ENCODE measurements around the gene NLGN1. TPM values are rescaled to one million over a fixed set of nuclear protein-coding genes. Genes with fewer than 3 reads are reported as not detected.

The NLGN1 gene
- total and polyA plus RNA-seq, 11 donors: 1.8 to 27.6 (median 15.5) TPM

GRCh38 chr3:173988909-173989308 is 591.4 kb downstream of the NLGN1 start:
- TF ChIP-seq, protein P1, sequence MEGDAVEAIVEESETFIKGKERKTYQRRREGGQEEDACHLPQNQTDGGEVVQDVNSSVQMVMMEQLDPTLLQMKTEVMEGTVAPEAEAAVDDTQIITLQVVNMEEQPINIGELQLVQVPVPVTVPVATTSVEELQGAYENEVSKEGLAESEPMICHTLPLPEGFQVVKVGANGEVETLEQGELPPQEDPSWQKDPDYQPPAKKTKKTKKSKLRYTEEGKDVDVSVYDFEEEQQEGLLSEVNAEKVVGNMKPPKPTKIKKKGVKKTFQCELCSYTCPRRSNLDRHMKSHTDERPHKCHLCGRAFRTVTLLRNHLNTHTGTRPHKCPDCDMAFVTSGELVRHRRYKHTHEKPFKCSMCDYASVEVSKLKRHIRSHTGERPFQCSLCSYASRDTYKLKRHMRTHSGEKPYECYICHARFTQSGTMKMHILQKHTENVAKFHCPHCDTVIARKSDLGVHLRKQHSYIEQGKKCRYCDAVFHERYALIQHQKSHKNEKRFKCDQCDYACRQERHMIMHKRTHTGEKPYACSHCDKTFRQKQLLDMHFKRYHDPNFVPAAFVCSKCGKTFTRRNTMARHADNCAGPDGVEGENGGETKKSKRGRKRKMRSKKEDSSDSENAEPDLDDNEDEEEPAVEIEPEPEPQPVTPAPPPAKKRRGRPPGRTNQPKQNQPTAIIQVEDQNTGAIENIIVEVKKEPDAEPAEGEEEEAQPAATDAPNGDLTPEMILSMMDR (IDR thresholded peaks at IDR 0.05): no peak
- TF ChIP-seq POLR2A (IDR thresholded peaks at IDR 0.05): no peak
- WGBS, 4 donors: 56 to 85% (median 77%) methylated on average over 1 of the region's 1 CpG
- ATAC-seq (no peak), DNase-seq (no peak)
- Histone ChIP-seq H3K4me3 (no peak overlapping the region), H3K27me3 (no peaks in the 10 kb centered on the region), H3K4me1 (no peaks in the 10 kb centered on the region), H3K36me3 (no peaks in the 10 kb centered on the region), H3K27ac (no peak overlapping the region), H3K9me3 (no peaks in the 10 kb centered on the region)
- intact Hi-C loops (cut with DNase I): no loop called here

GRCh38 chr3:173992416-173992815 is 594.9 kb downstream of the NLGN1 start:
- ATAC-seq (no peak), DNase-seq (no peak)
- no peaks in the 10 kb centered on the region for H3K9me3 ChIP-seq
- intact Hi-C loops (cut with DNase I): no loop called here
- H3K27me3 ChIP-seq: no peaks in the 10 kb centered on the region
- no peak for TF ChIP-seq POLR2A (IDR thresholded peaks at IDR 0.05)
- TF ChIP-seq, protein P1 (IDR thresholded peaks at IDR 0.05): no peak
- no peak overlapping the region for H3K4me3 ChIP-seq
- no peak overlapping the region for H3K27ac ChIP-seq
- H3K36me3 ChIP-seq: no peaks in the 10 kb centered on the region
- no peaks in the 10 kb centered on the region for H3K4me1 ChIP-seq

DNA sequence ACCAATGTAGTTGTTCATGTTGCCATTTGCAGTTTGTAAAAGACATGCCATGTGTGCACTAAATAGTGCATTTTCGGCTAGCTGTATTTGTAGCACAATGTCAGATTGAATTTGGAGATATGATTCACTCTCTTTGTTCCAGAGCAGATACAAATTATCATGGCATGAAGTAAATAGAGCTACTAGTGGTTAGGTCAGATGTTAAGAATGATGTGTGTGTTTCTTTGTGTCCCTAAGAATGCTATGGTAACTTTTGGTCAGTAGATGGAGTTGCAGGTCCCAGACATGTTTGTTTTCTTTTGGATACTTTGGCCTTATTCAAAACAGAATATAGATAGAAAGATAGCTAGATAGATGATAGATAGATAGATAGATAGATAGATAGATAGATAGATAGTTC is 595.8 kb downstream of the NLGN1 start:
- DNase-seq (no peak), ATAC-seq (no peak)
- Histone ChIP-seq H3K27me3 (no peaks in the 10 kb centered on the region), H3K4me3 (no peak overlapping the region), H3K36me3 (no peaks in the 10 kb centered on the region), H3K9me3 (no peaks in the 10 kb centered on the region), H3K27ac (no peak overlapping the region), H3K4me1 (no peaks in the 10 kb centered on the region)
- WGBS, 4 donors: 59 to 76% (median 68%) methylated on average over 1 of the region's 1 CpG
- intact Hi-C loops (cut with DNase I): no loop called here
- no peak for TF ChIP-seq POLR2A (IDR thresholded peaks at IDR 0.05)
- TF ChIP-seq, protein P1 (IDR thresholded peaks at IDR 0.05): peak in 1 of 12 donors; percentile 27

GRCh38 chr3:174000675-174001074 is 603.1 kb downstream of the NLGN1 start:
- Histone ChIP-seq H3K9me3 (no peaks in the 10 kb centered on the region), H3K4me3 (no peak overlapping the region), H3K27ac (no peak overlapping the region), H3K27me3 (no peaks in the 10 kb centered on the region), H3K36me3 (no peaks in the 10 kb centered on the region), H3K4me1 (no peaks in the 10 kb centered on the region)
- 87 to 96% (median 92%) methylated on average over 1 of the region's 1 CpG for WGBS, 4 donors
- TF ChIP-seq POLR2A (IDR thresholded peaks at IDR 0.05): no peak
- TF ChIP-seq, protein P1 (IDR thresholded peaks at IDR 0.05): no peak
- DNase-seq (no peak), ATAC-seq (no peak)
- intact Hi-C loops (cut with DNase I): loop anchor here in 2 of 10 donors (10.0 kb wide), 2 partner anchors 416 to 824 kb away; no protein-coding TSS in a partner anchor

Data from heart left ventricle (tissue), 16 donors.